Endothelial cell of umbilical vein (primary cell): ENCODE data around the gene ARRDC2. TPM values are rescaled to one million over a fixed set of nuclear protein-coding genes. Genes with fewer than 3 reads are reported as not detected.

Experiments used
- BruUV-seq: library from RNA; stranded (reverse); fragments of 400-500 nt; replicated peaks from 2 replicates; lab custom pipeline; 2021; lab: Mats Ljungman, UMichigan
- CTCF ChIA-PET: fragments of 300-600, 350-600 bp; sonication (Branson Sonifier 250); formaldehyde crosslinking; loops from one replicate; lab custom pipeline; 2021; ENCODE audit warnings: antibody characterized with exemption, inconsistent platforms; lab: Charles Lee
- POLR2A ChIA-PET: fragments of 300-600, 350-600 bp; sonication (Branson Sonifier 250); formaldehyde crosslinking; loops from one replicate; lab custom pipeline; 2021; ENCODE audit warnings: antibody characterized with exemption, inconsistent platforms; lab: Charles Lee
- DNase-seq: peaks from one replicate; pipeline ENCODE4 v3.0.0-alpha.2; 2011; ENCODE audit warnings: low read depth, low spot score
- FAIRE-seq: peaks from 2 replicates; lab custom pipeline; 2011; peaks lifted over from hg19 to GRCh38; lab: Jason Lieb, UNC
- H2AFZ ChIP-seq: 2 replicates; pipeline ENCODE4 v1.6.0; 2012; ENCODE audit warnings: low read depth, low read length, control low read depth, inconsistent platforms
- H3K27ac ChIP-seq: 2 replicates; pipeline ENCODE4 v1.5.1; 2011; ENCODE audit warnings: low read depth, mild to moderate bottlenecking, control low read depth, low read length, moderate library complexity; ENCODE audit not compliant: insufficient read depth
- H3K27me3 ChIP-seq, 2 experiments: 2 replicates each; pipeline versions ENCODE4 v1.6.0 to v1.6.1; 2011; ENCODE audit warnings: low read length in 2 of 2, mixed read lengths in 1 of 2; ENCODE audit not compliant: control insufficient read depth in 2 of 2, insufficient read depth in 2 of 2
- H3K36me3 ChIP-seq, 2 experiments: 2 replicates in 1 of 2; 3 replicates in 1 of 2; pipeline ENCODE4 v1.5.1; 2011; ENCODE audit warnings: low read length in 2 of 2, mild to moderate bottlenecking in 1 of 2, moderate library complexity in 1 of 2; ENCODE audit not compliant: control insufficient read depth in 2 of 2, insufficient read depth in 2 of 2; ENCODE audit errors: extremely low read depth in 1 of 2
- H3K4me1 ChIP-seq: 3 replicates; pipeline ENCODE4 v1.5.1; 2011; ENCODE audit warnings: mild to moderate bottlenecking, low read length; ENCODE audit not compliant: control insufficient read depth, insufficient read depth; ENCODE audit errors: extremely low read depth
- H3K4me2 ChIP-seq: 2 replicates; pipeline ENCODE4 v1.6.1; 2011; ENCODE audit warnings: low read length, control low read depth, mixed read lengths; ENCODE audit not compliant: insufficient read depth
- H3K4me3 ChIP-seq, 3 experiments: fragments of 200-600 bp in 1 of 3; sonication (generic), shearing (Covaris generic) in 1 of 3; replicated peaks in 1 of 3; 2 replicates each; pipeline ENCODE4 v1.5.1; 2011 to 2016; ENCODE audit warnings: control low read depth in 3 of 3, low read length in 3 of 3, mild to moderate bottlenecking in 2 of 3, inconsistent platforms in 1 of 3, low read depth in 1 of 3, moderate library complexity in 1 of 3; ENCODE audit not compliant: insufficient read depth in 1 of 3
- H3K79me2 ChIP-seq: 2 replicates; pipeline ENCODE4 v1.6.0; 2012; ENCODE audit warnings: low read length, inconsistent platforms; ENCODE audit not compliant: control insufficient read depth, insufficient read depth
- H3K9ac ChIP-seq: replicated peaks from 2 replicates; pipeline ENCODE3; 2011; ENCODE audit warnings: low read length, control low read depth; ENCODE audit not compliant: insufficient read depth; ENCODE audit errors: extremely low read depth
- H3K9me1 ChIP-seq: replicated peaks from 3 replicates; pipeline ENCODE4 v1.6.0; 2011; ENCODE audit warnings: mild to moderate bottlenecking, low read length; ENCODE audit not compliant: control insufficient read depth, insufficient read depth; ENCODE audit errors: extremely low read depth
- H3K9me3 ChIP-seq: replicated peaks from 2 replicates; pipeline ENCODE4 v1.5.1; 2012; ENCODE audit warnings: low read length, inconsistent platforms; ENCODE audit not compliant: control insufficient read depth, insufficient read depth
- H4K20me1 ChIP-seq: replicated peaks from 2 replicates; pipeline ENCODE3; 2011; ENCODE audit warnings: mild to moderate bottlenecking, low read length; ENCODE audit not compliant: control insufficient read depth, insufficient read depth; ENCODE audit errors: extremely low read depth
- CTCF ChIP-seq, 2 donors: IDR thresholded peaks; 1 replicate in 1 of 2; 2 replicates in 1 of 2; pipeline ENCODE4 v1.5.1; 2011; ENCODE audit warnings: low read length in 2 of 2, mild to moderate bottlenecking in 2 of 2, moderate library complexity in 2 of 2, control low read depth in 1 of 2, inconsistent platforms in 1 of 2, low read depth in 1 of 2; ENCODE audit not compliant: insufficient read depth in 1 of 2; ENCODE audit errors: extremely low read depth in 1 of 2
- EZH2 ChIP-seq: IDR thresholded peaks from 2 replicates; pipeline ENCODE4 v1.6.1; 2012; ENCODE audit warnings: borderline replicate concordance, low read depth, mild to moderate bottlenecking, moderate library complexity, low read length, inconsistent platforms; ENCODE audit not compliant: severe bottlenecking
- FOS ChIP-seq: IDR thresholded peaks from 2 replicates; pipeline ENCODE4 v1.6.1; 2011; ENCODE audit warnings: mild to moderate bottlenecking, low read length, moderate library complexity, borderline replicate concordance; ENCODE audit not compliant: insufficient read depth
- GATA2 ChIP-seq: IDR thresholded peaks from 2 replicates; pipeline ENCODE4 v1.7.0; 2011; ENCODE audit warnings: low read depth, mild to moderate bottlenecking, moderate library complexity, mixed read lengths, low read length; ENCODE audit not compliant: insufficient read length, insufficient read depth
- JUN ChIP-seq: IDR thresholded peaks from 2 replicates; pipeline ENCODE4 v1.6.1; 2011; ENCODE audit warnings: borderline replicate concordance, low read depth; ENCODE audit not compliant: insufficient read length, insufficient read depth
- MAX ChIP-seq: IDR thresholded peaks from 2 replicates; pipeline ENCODE4 v1.6.1; 2011; ENCODE audit not compliant: insufficient read depth, insufficient read length
- MYC ChIP-seq: IDR thresholded peaks from one replicate; pipeline ENCODE4 v1.6.1; 2011; ENCODE audit warnings: mild to moderate bottlenecking, low read depth, low read length
- POLR2A ChIP-seq: IDR thresholded peaks from 2 replicates; pipeline ENCODE4 v1.6.1; 2012; ENCODE audit warnings: low read depth, mild to moderate bottlenecking, control low read depth, low read length
- POLR2AphosphoS5 ChIP-seq: IDR thresholded peaks from 2 replicates; pipeline ENCODE4 v1.6.1; 2012; ENCODE audit warnings: low read depth, mild to moderate bottlenecking, control low read depth, low read length, moderate library complexity; ENCODE audit not compliant: insufficient read depth
- dilution Hi-C: fragments of 300-500 bp; cut with MboI; formaldehyde crosslinking; loops from one replicate; pipeline ENCODE4 v1.15.0; 2019; ENCODE audit warnings: low sequenced_read_pairs; ENCODE audit not compliant: extremely low pct_ligation_motif_present
- intact Hi-C: fragments of 100-400 bp; cut with micrococcal nuclease; formaldehyde crosslinking; loops from one replicate; pipeline ENCODE4 v1.10.0; 2022
- polyA plus RNA-seq, 4 experiments: library from polyadenylated mRNA; depleted of rRNA in 3 of 4; stranded (reverse) in 3 of 4; unstranded in 1 of 4; fragments of >200 nt; gene quantifications; 2 replicates each; pipeline versions ENCODE4 v1.2.1 to v1.2.3, GENCODE V29; 2011 to 2012; ENCODE audit warnings: missing spikeins in 1 of 4
- total RNA-seq: library from RNA; stranded (reverse); gene quantifications from 2 replicates; pipeline ENCODE4 v1.2.3, GENCODE V29; 2021

The ARRDC2 gene
- total and polyA plus RNA-seq, 2 donors (not counting 3 experiments of a cell fraction or from before 2014, with no cell fraction given), result 10.2 to 17.4 TPM

GRCh38 chr19:18055967-18056366 is 48.0 kb downstream of the ARRDC2 start:
- Histone ChIP-seq H4K20me1 (no peaks in the 10 kb centered on the region), H3K27me3 (peaks cover 2 to 5% of the 10 kb centered on the region in 2 experiments), H3K4me1 (peaks cover 5% of the 10 kb centered on the region), H3K27ac (no peak overlapping the region), H3K9ac (no peak overlapping the region), H3K9me1 (no peaks in the 10 kb centered on the region), H2AFZ (no peak overlapping the region), H3K9me3 (no peaks in the 10 kb centered on the region), H3K36me3 (no peaks in the 10 kb centered on the region), H3K4me2 (no peak overlapping the region), H3K4me3 (no peak overlapping the region), H3K79me2 (no peaks in the 10 kb centered on the region)
- dilution Hi-C loops, result no loop called here
- CTCF ChIA-PET, result interaction anchor here (0.5 to 3.5 kb wide), 3 partner anchors 32 to 52 kb away, joined by 3 to 61 read pairs (median 5); partner anchors contain the start of gene ARRDC2
- POLR2A ChIA-PET, result interaction anchor here (1.5 kb wide), 1 partner anchor 48 kb away, joined by 3 read pairs; the partner anchor contains the start of gene ARRDC2
- no TSS peak for BruUV-seq
- no peak for DNase-seq
- intact Hi-C loops, result loop anchor here (5.0 kb wide), 2 partner anchors 34 to 119 kb away; no protein-coding TSS in a partner anchor
- no peak for FAIRE-seq
- TF ChIP-seq CTCF (IDR thresholded peaks at IDR 0.05; ENCODE audit: extremely low read depth in 1 of 2, insufficient read depth in 1 of 2, low read depth in 1 of 2, low read length in 2 of 2) (no peak), POLR2A (no peak), MYC (no peak)

- ChIA-PET POLR2A (no interaction called here), CTCF (interaction anchor here (0.7 to 3.5 kb wide), 8 partner anchors 11 to 59 kb away, joined by 3 to 61 read pairs (median 4); partner anchors contain the start of gene ARRDC2)
- Histone ChIP-seq H3K4me1 (peaks cover 5% of the 10 kb centered on the region), H3K27me3 (no peaks in the 10 kb centered on the region), H3K36me3 (no peaks in the 10 kb centered on the region), H3K9me3 (no peaks in the 10 kb centered on the region), H2AFZ (no peak overlapping the region), H3K27ac (no peak overlapping the region), H3K4me3 (no peak overlapping the region), H3K9me1 (no peaks in the 10 kb centered on the region), H3K4me2 (no peak overlapping the region), H3K79me2 (no peaks in the 10 kb centered on the region), H3K9ac (no peak overlapping the region), H4K20me1 (no peaks in the 10 kb centered on the region)
- no TSS peak for BruUV-seq
- FAIRE-seq (no peak), DNase-seq (no peak)
- TF ChIP-seq POLR2AphosphoS5, result no peak
- TF ChIP-seq MYC, result no peak
- no peak for TF ChIP-seq POLR2A
- no peak for TF ChIP-seq EZH2
- TF ChIP-seq GATA2, result no peak
- TF ChIP-seq CTCF (IDR thresholded peaks at IDR 0.05; ENCODE audit: extremely low read depth in 1 of 2, insufficient read depth in 1 of 2, low read depth in 1 of 2, low read length in 2 of 2), result no peak
- no peak for TF ChIP-seq MAX
- no peak for TF ChIP-seq JUN
- no peak for TF ChIP-seq FOS
- intact Hi-C loops, result loop anchor here (5.0 kb wide), 2 partner anchors 35 to 120 kb away; no protein-coding TSS in a partner anchor
- dilution Hi-C loops, result no loop called here
Measured at GRCh38 chr19:18057557-18057956, 49.6 kb downstream of the ARRDC2 start.
